Amygdala (tissue), 56 donors: Measurements from ENCODE around the gene NRG3.
A peak's percentile ranks its signal among the peaks of the same experiment; 100 is the strongest.

Source experiments
- DNase-seq, 56 donors: peaks; one replicate each; lab custom pipeline; 2025; lab: John Stamatoyannopoulos, UW

Gene NRG3

DNA sequence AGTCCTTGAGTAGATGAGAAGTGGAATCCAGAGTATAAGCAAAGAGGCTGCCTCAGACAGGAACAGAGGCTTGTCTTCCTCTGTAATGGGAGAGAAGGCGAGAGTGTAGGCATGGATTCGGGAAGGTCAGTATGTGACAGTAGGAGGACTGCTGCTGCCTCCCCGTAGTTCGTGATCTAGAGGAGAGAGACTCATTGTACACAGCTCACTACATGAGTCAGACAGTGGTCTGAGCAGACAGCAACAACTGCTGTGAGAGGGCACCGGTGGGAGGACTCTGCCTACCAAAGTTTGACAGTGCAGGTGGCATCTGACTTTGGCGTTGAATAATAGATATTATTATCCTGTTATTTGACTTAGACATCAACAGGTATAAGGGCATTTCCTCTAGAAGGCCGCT is 319.4 kb downstream of the NRG3 start:
- DNase-seq: peak in 2 of 56 donors; percentile 10 to 11

DNA sequence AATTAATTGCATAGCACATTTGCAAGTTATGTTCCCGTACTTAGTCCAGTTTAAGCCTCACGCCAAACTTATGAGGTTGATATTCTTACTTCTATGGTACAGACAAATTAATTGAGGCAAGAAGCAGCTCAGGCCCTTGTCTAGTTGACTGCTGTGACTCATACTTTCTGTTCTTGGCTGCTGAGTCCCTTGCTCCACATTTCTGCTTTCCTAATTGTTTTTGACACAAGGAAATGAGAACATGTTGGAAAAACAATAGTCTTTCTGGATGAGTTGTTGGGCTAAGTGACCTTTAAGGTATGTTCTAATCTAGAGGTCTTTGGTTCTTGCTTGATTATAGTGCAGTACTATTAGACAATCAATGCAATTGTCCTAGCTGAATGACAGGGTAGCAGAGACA is 331.8 kb downstream of the NRG3 start:
- no peak for DNase-seq

- no peak for DNase-seq
Measured at GRCh38 chr10:82208726-82209125, 333.7 kb downstream of the NRG3 start.

- DNase-seq: peak in 2 of 56 donors; percentile 19 to 22
Measured at GRCh38 chr10:82210331-82210730, 335.3 kb downstream of the NRG3 start.

GRCh38 chr10:82211346-82211745 is 336.4 kb downstream of the NRG3 start:
- DNase-seq: no peak

- no peak for DNase-seq
Measured at GRCh38 chr10:82212753-82213152, 337.8 kb downstream of the NRG3 start.

GRCh38 chr10:82213784-82214183 is 338.8 kb downstream of the NRG3 start:
- peak in 11 of 56 donors; percentile 10 to 47 (median 23) for DNase-seq

DNA sequence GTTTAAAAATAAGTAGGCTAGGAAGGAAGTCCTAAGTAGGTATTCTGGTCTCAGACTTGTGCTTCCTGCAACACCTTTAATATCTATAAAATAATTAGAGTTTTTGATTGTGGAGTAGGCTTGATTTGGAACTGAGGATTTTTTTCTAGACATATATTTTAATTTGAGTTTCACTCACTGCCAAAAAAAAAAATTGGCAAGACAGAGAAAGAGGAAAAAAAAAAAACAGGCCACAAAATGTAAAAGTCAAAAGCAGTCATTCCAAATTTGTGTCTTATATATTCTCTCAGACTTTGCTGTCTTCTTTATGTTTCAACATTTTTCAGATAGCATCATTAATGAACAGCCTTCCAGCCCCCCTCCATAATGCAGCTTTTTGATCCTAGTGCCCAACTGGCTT is 346.1 kb downstream of the NRG3 start:
- DNase-seq: no peak

DNA sequence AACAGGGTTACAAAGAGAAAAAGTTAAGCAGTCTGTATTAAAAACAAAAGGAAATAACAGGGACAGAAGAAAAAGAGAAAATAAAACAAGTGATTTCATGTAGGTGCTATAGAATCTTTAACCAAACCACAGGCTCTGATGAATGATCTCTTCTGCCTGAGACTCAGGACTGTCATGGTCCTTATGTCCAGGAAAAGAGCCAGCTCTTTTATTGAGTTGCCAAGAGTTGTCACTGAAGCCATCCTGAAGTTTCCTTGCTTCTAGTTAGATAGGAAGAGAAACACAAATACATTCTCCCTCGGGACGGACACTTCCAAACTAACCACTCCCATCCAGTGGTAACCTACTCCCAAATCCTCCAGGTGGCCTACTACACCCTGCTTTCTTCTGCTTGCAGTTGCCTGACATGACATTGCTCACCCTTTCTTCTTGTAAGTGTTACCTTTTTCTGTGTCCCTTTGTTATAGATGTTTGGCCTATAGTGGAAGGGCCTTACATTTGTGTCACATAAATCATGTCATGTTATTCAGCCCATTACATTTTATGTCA is 346.7 kb downstream of the NRG3 start:
- DNase-seq: no peak

DNA sequence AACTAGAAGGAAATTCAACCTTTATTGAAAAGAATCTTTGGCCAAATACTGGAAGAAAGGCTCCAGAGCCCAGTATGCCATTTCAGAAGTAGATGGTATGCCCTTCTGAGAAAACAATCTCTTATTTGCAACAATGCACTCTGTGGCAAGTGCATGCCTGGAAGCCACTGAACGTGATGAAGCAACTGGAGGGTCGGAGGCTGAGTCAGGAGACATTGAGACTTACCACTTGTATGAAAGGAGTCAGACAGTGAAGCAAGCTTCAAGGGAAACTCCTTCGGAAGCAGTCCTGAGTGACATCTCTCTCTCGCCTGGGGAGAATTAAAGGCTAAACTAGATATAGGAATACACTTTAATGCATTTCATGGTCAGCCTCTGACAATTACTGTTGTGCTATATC is 353.7 kb downstream of the NRG3 start:
- DNase-seq: no peak

DNA sequence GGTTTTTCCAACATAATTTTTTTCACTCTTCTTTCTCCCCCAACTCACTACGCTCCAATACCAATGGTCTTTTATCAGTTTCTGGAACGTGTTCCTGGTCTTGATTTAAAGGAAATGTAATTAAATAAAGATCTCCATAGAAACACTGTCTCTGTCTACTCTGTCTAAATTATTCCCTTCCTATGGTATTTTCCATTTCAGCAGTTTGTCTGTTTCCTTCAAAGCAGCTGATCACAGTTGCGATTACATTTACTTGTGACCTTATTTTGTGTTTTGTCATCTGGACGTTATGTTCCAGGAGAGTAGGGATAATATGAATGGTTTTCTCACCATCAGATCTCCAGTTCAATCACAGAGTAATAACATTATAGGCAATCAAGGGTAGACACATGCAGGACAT is 359.2 kb downstream of the NRG3 start:
- DNase-seq: no peak

- no peak for DNase-seq
Measured at GRCh38 chr10:82236084-82236731, 361.2 kb downstream of the NRG3 start.

GRCh38 chr10:82238291-82238690 is 363.3 kb downstream of the NRG3 start:
- DNase-seq: no peak

GRCh38 chr10:82240408-82240807 is 365.4 kb downstream of the NRG3 start:
- DNase-seq: no peak

DNA sequence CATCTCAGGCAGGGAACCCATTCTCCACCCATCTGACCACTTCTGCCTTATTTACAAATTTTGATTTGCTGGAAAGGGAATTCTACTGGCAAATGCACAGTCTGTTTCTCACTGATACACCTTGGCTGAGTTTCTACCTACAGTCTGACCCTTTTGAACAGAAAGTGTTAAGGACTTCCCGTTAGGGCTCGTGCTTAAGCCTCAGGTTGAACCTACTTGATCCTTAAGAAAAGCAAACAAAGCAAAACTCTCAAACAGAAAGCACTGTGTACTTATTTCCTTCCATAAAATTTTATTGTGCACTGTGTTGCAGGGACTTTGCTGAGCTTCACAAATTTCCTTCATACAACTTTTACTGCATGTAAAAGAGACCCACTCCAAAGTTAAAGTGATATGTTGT is 367.8 kb downstream of the NRG3 start:
- DNase-seq: no peak

DNA sequence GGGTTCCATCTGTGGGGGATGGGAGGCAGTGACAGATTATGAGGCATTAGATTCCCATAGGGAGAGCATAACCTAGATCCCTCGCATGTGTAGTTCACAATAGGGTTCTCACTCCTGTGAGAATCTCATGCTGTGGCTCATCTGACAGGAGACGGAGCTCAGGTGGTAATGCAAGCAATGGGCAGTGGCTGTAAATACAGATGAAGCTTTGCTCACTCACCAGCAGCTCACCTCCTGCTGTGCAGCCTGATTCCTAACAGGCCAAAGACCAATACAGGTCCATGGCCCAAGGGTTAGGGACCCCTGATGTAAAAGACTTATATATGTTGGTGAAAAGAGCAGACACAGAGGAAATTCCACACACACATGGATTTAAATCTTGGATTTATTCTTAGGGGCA is 370.2 kb downstream of the NRG3 start:
- no peak for DNase-seq

DNA sequence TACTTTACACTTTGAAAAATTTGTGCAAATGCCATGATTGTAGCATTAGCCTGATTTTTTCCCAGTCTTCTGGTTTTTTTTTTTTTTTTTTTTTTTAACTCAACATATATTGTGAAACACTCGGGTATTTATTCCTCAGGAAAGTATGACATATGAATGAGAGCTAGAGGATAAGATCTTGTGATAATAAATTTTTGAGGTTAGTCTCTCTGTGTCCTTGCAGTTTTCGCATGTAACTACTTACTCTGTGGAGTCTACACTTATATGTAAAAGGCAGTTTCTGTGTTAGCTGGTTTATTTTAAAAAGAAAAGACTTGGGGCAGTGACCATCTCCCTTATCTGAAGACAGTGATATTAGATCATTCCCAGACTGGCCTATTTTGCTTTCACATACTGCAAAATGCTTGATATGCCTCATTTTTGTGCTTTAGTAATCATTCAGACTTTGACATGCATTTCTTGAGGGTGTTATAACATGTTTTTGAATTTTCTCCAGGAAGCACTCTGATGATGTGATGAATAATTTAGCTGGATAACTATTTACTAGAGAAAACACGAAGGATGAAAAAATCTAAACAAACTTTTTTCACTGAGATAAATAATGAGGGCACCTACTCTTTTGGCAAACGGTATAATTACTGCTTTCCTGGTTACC is 371.0 kb downstream of the NRG3 start:
- DNase-seq: no peak

DNA sequence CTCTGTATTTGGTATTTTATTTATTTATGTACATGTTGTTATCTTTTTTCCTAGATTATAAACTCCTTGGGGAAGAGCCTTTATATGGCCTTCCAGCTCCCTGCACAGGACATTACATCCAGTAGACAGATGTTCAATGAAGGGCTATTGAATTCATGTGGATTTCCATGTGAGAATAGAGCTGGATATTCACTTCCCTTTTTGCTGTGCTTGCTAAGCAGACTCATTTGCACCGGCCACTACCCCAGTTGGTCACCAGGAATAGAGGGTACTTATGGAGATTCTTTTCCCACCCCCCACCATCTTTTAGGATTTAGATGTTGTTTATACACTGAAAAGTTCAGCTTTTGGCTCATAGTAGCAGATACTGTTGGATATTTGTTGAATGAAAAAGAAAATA is 374.1 kb downstream of the NRG3 start:
- DNase-seq: no peak

DNA sequence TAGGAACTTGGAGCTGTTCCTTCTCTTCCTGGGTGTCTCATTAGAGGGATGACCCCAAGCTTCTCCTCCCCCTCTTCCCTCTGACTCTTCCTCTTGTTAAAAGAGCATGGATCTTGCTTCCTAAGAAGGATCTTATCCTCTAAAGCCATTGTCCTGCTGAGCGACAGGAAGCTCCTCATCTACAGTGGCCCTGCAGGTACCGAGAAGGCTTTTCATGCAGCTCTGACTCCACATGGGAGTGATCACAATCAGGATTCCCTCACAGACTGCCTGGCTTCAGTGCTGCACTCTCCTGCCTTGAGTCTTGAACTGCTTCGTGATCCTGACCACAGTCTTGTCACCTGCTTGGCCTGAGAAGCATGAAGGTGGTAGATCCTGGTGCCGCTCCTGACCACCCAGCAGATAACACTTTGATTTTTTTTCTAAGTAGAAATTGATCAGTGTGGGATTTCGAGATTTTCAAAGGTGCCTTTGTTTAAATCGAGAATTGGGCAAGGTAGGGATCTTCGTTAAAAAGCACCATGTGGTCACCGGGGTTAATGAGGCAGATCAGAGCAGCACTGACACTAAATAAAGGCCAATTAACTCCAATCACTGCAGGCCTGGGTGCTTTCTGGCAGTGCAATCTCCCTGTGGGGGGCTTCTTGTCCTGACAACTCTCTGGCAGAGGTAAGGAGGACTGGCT is 376.4 kb downstream of the NRG3 start:
- no peak for DNase-seq

GRCh38 chr10:82252081-82252480 is 377.1 kb downstream of the NRG3 start:
- no peak for DNase-seq

DNA sequence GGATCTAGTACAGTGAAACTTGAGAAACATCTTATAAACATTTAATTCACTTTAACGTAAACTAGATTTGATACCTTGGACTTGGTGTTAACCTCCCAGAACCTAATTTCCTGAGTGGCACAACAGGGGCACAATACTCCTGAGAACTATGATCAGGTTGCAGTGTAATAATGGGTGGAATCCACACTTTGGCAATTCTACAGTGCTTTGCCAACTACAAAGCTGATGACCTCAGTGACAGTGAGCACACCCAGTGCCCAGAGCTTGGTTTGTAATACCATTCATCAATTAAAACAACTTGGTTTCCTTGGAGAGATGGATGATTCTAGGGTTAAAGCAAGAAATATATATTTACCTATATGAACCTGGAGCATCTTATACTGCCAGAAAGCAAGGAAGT is 379.2 kb downstream of the NRG3 start:
- no peak for DNase-seq

DNA sequence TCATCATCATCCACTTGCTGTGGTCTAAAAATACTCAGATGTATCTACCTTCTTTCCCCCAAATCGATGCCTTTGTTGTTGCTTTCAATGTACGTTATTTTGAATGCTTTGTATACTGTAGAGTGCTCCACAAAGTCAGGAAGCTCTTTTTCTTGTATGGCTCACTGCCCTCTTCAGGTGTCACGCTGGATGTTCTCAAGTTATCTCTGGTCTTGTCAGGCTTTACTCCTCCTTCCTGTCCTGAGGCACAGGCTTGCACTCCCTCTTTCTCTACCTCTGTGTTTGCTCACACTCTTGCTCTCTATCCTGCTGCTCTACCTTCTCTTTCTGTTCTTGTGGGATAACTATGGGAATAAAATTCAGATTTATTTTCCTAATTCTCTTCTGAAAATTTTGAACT is 381.3 kb downstream of the NRG3 start:
- DNase-seq: no peak
